HG03432 (cell line): Measurements from ENCODE around the gene LIFR.
A peak's percentile ranks its signal among the peaks of the same experiment; 100 is the strongest.

Experiments
- ATAC-seq: cut with Tn5 transposase; IDR thresholded peaks from one replicate; pipeline ENCODE4 v1.9.1; 2021; ENCODE audit warnings: mild to moderate bottlenecking, moderate library complexity; ENCODE audit not compliant: unreplicated experiment

The LIFR gene

DNA sequence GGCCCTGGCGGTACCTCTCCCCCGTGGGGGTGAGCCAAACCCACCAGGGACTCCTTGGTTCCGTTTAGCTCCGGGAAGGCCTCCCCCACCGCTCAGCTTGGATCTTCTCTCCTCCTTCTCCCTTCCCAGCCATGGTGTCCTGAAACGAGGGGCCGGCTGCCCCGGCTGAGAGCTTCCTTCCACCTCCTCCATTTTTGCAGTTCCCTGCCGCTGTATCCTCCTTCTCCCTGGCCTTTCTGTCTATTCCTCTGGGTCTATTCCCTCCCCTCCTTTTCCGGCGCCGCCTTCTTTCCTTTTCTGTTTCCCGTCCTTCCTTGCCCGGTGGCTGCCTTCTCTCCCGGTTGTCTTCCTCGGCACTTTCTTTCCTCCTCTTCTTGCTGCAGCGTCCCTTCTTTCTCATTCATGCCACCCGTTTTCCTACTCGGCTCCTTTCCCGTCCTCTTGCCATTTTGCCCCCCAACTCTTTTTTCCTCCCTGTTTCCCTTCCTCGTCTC, 110.4 kb downstream of the LIFR start:
- no peak for ATAC-seq

DNA sequence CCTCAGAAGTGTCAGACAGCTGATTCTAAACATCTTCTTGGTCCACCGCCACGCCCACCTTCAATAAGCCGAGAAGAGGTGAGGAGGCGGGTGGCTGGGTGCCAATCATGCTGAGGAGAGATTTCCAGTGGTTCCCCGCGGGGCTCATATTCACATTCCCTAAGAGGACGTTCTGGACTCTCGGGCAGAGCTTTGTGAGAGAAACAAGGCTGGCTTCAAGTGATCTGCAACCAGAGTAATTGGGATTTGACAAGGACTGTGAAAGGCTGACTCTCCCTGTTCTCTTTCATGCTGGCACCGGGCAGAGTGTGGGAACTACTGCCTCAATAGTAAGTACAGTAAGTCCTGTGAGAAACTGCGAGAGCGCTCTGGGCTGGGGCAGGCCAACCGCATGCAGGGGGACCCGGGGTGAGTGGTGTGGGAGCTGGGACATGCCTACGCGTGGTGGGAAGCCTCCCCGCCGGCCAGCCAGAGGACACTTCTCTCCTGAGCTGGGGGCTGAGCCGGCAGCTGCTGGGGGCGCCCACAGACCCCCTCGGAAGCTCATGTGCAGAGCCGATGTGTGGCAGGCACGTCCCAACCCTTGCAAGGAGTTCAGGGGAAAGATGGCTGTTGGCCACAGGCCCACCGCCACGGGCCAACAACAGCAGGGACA, 110.9 kb downstream of the LIFR start:
- ATAC-seq: no peak

DNA sequence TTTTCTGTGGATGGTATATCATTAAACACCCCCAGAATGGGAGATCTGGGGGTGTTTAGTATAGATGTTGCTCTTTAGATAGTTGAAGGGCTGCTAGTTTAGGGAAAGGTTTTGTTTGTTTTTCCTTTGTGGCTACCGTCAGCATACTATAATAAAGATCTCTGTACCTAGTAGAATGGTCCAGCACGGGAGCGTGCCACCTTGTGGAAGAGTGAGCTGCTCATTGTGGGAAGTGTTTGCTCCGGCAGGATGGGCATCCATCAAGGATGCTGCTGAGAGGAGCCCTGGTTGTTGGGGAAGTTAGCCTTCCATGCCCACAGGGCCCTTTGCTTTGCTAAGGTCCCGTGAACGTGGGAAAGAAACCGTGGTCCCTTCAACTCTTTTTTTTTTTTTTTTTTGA, 113.1 kb downstream of the LIFR start:
- no peak for ATAC-seq

DNA sequence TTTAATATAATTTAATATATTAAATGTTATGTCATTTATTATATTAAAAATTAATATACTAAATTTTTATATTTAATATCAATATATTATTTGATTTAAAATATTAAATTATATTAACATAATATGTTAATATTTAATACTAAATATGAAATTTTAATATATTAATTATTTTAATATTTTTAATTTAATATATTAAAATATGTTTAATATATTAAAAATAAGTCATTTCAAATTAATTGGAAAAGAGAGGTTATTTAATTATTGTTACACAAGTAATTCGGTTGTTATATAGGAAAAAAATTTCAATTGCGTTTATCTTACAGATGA, 114.2 kb downstream of the LIFR start:
- no peak for ATAC-seq

DNA sequence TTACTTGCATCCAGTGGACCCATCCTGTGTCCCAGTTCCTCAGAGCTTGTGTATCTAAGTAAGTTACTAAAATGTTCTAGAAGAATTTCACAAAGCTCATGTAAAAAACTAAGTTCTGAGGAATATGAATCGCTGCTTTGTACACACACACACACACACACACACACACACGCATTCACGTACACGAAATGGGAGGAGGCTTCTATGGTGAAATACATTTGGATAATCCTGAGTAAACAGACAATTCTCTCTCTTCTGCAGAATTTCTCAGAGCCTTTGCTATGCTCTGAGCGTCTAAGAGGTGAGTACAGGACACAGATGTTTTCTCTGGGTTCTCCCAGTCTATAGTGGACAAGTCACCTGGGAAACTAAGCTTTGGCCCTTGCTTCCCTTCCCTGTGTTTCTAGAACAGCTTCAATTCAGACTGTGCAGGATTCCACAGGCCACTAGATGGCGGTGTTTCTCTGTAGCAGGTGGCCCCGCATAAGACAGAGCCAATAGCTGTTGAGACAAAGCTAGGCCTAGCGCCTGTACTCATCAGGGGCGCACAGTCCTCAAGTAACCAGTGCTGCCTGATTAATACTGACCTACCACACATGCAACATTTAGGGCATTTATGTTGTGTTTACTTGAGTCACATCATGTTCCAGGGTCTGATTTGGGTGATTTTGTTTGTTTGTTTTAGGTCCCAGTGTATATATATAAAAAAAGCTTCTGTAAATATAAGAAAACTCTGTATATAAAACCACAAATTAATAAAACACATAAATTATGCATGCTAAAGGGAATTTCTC, 114.8 kb downstream of the LIFR start:
- peak; percentile 99 for ATAC-seq

DNA sequence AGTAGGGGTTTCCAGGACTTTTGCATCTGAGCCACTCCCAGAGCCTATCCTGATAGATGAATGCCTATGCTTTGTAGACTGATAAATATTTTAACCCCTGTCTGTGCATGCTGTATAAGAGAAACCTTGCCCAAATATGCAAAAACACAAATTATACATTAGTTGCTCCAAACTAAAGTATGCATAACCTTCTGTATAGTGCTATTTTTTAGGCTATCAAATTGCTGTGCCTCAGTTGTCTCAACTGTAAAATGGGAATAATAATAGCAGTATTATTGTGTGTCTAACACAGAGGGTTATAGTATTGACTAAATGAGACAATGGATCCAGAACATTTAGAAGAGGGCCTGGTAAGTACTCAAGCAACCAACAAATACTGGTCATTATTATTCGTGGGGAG, 117.7 kb downstream of the LIFR start:
- ATAC-seq: no peak

DNA sequence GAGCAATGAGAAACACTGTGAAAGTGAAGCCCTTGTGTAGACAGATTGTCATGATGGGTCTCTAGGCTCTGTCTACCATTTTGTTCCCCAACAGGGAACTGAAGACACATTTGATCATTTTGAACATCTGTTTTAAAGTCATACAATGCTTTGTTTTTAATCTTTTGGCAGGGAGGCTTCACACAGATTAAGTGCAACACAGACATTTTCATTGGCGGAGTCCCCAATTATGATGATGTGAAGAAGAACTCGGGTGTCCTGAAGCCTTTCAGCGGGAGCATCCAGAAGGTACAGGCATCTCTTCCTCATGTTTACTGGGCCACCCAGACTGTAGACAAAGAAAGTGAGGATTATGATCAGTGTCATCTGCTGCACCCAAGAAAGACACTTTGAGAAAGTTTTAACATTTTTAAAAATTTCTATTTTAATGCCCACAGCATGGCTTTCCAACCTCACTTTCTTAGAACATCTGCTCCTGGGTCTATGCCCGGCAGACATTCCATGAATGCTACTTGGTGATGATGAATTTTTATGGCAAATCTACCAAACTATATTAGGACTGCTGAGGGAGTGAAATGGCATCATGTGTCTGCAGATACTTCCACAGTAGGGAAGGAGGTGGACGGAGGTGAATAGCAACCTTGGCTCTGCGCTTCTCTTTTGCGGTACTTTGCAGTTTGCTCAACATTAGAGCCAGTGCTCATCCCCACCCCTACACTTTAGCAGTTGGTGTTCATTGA, 121.3 kb downstream of the LIFR start:
- no peak for ATAC-seq

DNA sequence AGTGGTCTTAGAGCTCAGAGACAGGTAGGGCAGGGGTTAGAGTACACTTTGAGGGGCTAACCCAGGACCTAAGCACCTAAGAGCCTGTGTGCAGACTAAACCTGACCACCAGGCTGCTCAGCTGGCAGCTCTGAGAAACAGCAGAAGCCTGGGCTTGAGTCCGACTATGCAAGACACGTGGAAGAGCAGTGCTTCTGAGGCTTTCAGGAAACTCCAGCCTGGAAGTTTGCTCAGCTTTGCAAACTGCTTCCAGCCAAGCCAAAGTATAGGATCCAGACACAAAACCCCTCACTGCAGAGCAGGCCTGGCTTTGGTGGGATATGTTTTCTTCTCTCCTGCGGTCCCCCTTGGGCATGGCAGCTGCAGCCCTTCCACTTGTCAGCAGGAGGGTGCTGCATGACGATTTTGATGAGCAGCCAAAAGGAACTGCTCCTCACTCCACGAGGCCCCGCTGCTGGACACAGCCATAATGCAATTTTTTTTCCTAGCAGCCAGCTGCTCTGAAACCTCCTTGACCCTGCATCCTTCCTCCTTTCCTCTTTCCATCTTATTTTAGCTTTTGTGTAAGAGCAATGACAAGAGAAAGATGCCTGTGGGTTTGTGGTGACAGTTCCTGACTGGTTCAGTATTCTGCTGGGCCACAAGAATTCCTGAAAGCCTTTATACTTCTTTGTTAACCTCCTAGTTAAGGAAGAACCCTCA, 123.1 kb downstream of the LIFR start:
- ATAC-seq: no peak

DNA sequence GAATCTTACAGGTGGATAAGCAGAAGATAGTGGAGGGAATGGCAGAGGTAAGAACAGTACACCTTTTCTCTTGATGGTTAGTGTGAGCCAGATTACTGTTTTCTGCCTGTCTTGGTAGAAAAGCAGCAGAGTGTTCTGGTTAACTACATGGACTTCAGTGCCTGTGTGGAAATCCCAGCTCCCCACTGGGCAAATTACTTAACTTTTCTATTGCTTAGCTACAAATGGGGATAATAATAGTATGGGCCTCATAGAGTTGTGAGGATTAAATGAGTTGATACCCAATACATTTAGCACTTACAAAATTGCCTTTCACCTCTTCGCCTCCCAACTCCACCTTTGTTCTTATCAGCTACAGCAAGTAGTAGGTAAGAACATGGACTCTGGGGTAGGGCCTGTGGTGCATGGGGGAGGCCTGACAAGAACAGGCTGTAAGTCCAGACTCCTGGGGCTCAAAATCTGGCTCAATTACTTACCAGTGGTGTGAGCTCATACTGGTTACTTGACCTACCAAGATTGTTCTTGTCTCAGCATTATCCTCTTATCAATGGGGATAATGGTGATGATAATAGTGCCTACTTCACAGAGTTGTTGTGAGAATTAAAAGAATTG, 125.1 kb downstream of the LIFR start:
- no peak for ATAC-seq

DNA sequence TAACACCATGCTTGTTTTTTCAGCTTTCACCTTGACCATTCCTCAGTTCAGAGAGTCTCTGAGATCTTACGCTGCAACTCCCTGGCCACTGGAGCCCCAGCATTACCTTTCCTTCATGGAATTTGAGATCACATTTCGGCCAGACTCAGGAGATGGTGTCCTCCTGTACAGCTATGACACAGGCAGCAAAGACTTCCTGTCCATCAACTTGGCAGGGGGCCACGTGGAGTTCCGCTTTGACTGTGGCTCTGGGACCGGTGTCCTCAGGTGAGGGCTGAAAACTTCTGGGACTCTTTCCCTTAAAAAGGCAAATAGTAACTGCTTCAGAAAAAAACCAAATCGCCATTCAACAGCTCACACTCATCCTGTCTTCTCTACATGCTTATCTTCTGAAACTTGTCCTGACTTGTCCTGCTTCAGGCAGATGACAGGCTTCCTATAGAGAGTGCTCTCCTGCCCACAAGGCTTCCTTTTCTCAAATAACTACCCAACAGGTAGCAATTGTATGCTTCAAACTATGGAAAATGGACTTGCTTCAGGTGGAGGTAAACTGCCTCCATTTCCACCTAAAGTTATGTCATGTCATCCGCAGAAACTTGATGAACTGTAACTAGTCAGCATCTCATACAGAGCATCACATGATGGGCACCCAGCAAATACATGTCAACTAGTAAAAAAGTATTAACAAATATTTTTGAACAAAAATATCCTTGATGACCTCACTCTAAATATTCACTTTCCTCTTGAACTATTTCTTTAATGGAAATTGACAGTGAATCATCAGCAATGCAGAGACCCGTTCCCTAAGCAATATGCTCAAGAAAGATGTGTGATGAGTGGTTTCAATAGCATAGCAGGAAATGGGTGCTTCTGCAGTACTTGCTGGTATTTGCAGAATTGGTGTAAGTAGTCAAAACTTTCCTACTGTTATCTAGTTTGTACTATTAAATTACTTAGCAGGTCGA, 129.2 kb downstream of the LIFR start:
- no peak for ATAC-seq

DNA sequence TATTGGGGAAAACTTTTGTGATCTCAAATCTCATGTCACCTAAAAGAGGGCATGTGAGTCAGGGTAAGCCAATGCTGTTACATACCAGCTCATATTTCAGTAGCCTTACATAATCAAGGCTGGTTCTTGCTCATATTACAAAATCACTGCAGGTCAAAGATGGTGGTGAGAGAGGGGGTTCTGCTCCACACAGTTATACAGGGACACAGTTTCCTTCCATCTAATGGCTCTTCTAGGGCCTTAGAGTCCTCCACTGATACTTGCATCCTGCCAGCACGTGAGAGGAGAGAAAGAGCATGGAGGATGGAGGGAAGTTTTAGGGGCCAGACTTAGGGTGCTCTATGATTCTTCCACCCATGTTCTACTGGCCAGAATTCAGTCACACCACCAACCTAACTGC, 130.0 kb downstream of the LIFR start:
- ATAC-seq: no peak
